ENCODE results near the gene TSPAN4.

Gene TSPAN4

GRCh38 chr11:883527-883926 lies 40.9 kb downstream of the TSPAN4 start:
- Mint-ChIP-seq H3K4me1 (ENCODE audit: low read depth in 2 of 2) (peaks cover 0 to 2% of the 10 kb centered on the region in 2 donors), H3K27me3 (no peaks in the 10 kb centered on the region), H3K27ac (no peak overlapping the region), H3K36me3 (ENCODE audit: insufficient read depth) (peaks cover 18% of the 10 kb centered on the region), H3K9me3 (no peaks in the 10 kb centered on the region), H3K4me3 (no peak overlapping the region)
- ATAC-seq (replicated peaks) (no peak), DNase-seq (no peak)

- peaks cover 0 to 2% of the 10 kb centered on the region in 2 donors for H3K4me1 Mint-ChIP-seq (ENCODE audit: low read depth in 2 of 2)
- no peak overlapping the region for H3K4me3 Mint-ChIP-seq
- ATAC-seq (replicated peaks), result no peak
- no peaks in the 10 kb centered on the region for H3K27me3 Mint-ChIP-seq
- H3K36me3 Mint-ChIP-seq (ENCODE audit: insufficient read depth), result peaks cover 18% of the 10 kb centered on the region
- H3K9me3 Mint-ChIP-seq, result no peaks in the 10 kb centered on the region
- H3K27ac Mint-ChIP-seq, result peak overlapping the region in 1 of 2 donors; percentile 80
- no peak for DNase-seq
Observed at GRCh38 chr11:884578-885070, 42.0 kb downstream of the TSPAN4 start.

GRCh38 chr11:886568-886967 lies 43.9 kb downstream of the TSPAN4 start:
- DNase-seq (no peak), ATAC-seq (replicated peaks) (no peak)
- Mint-ChIP-seq H3K27ac (no peak overlapping the region), H3K4me3 (no peak overlapping the region), H3K27me3 (no peaks in the 10 kb centered on the region), H3K9me3 (no peaks in the 10 kb centered on the region), H3K36me3 (ENCODE audit: insufficient read depth) (peaks cover 15% of the 10 kb centered on the region), H3K4me1 (ENCODE audit: low read depth in 2 of 2) (peaks cover 0 to 5% of the 10 kb centered on the region in 2 donors)

- Mint-ChIP-seq H3K9me3 (no peaks in the 10 kb centered on the region), H3K27me3 (no peaks in the 10 kb centered on the region), H3K27ac (peak overlapping the region in 1 of 2 donors; percentile 41), H3K4me1 (ENCODE audit: low read depth in 2 of 2) (peaks cover 0 to 5% of the 10 kb centered on the region in 2 donors), H3K36me3 (ENCODE audit: insufficient read depth) (peaks cover 10% of the 10 kb centered on the region), H3K4me3 (no peak overlapping the region)
- ATAC-seq (replicated peaks) (no peak), DNase-seq (no peak)
Observed at GRCh38 chr11:887589-887988, 44.9 kb downstream of the TSPAN4 start.

GRCh38 chr11:888310-889212 lies 45.9 kb downstream of the TSPAN4 start:
- Mint-ChIP-seq H3K36me3 (ENCODE audit: insufficient read depth) (peaks cover 10% of the 10 kb centered on the region), H3K4me3 (no peak overlapping the region), H3K27ac (no peak overlapping the region), H3K27me3 (no peaks in the 10 kb centered on the region), H3K9me3 (no peaks in the 10 kb centered on the region), H3K4me1 (ENCODE audit: low read depth in 2 of 2) (peaks cover 0 to 5% of the 10 kb centered on the region in 2 donors)
- ATAC-seq (replicated peaks), result no peak
- DNase-seq, result no peak

GRCh38 chr11:889257-889656 lies 46.6 kb downstream of the TSPAN4 start:
- Mint-ChIP-seq H3K4me3 (no peak overlapping the region), H3K36me3 (ENCODE audit: insufficient read depth) (peaks cover 10% of the 10 kb centered on the region), H3K9me3 (no peaks in the 10 kb centered on the region), H3K27me3 (no peaks in the 10 kb centered on the region), H3K27ac (peak overlapping the region in 1 of 2 donors; percentile 33), H3K4me1 (ENCODE audit: low read depth in 2 of 2) (peaks cover 0 to 5% of the 10 kb centered on the region in 2 donors)
- ATAC-seq (replicated peaks) (no peak), DNase-seq (no peak)

- Mint-ChIP-seq H3K4me1 (ENCODE audit: low read depth in 2 of 2) (peaks cover 0 to 5% of the 10 kb centered on the region in 2 donors), H3K27ac (peak overlapping the region in 1 of 2 donors; percentile 33), H3K36me3 (ENCODE audit: insufficient read depth) (peaks cover 10% of the 10 kb centered on the region), H3K4me3 (no peak overlapping the region), H3K27me3 (no peaks in the 10 kb centered on the region), H3K9me3 (no peaks in the 10 kb centered on the region)
- no peak for ATAC-seq (replicated peaks)
- DNase-seq, result no peak
Observed at GRCh38 chr11:889687-890475, 47.2 kb downstream of the TSPAN4 start.

GRCh38 chr11:890794-891540 lies 48.3 kb downstream of the TSPAN4 start:
- DNase-seq, result no peak
- ATAC-seq (replicated peaks), result no peak
- peaks cover 0 to 4% of the 10 kb centered on the region in 2 donors for H3K4me1 Mint-ChIP-seq (ENCODE audit: low read depth in 2 of 2)
- peaks cover 6% of the 10 kb centered on the region for H3K36me3 Mint-ChIP-seq (ENCODE audit: insufficient read depth)
- no peak overlapping the region for H3K4me3 Mint-ChIP-seq
- no peak overlapping the region for H3K27ac Mint-ChIP-seq
- H3K9me3 Mint-ChIP-seq, result no peaks in the 10 kb centered on the region
- no peaks in the 10 kb centered on the region for H3K27me3 Mint-ChIP-seq

GRCh38 chr11:893008-893654 lies 50.5 kb downstream of the TSPAN4 start:
- Mint-ChIP-seq H3K9me3 (no peaks in the 10 kb centered on the region), H3K27me3 (no peaks in the 10 kb centered on the region), H3K4me3 (no peak overlapping the region), H3K27ac (no peak overlapping the region), H3K4me1 (ENCODE audit: low read depth in 2 of 2) (peaks cover 0 to 4% of the 10 kb centered on the region in 2 donors), H3K36me3 (ENCODE audit: insufficient read depth) (no peaks in the 10 kb centered on the region)
- no peak for ATAC-seq (replicated peaks)
- no peak for DNase-seq

- no peak for ATAC-seq (replicated peaks)
- DNase-seq, result no peak
- Mint-ChIP-seq H3K4me3 (no peak overlapping the region), H3K27ac (no peak overlapping the region), H3K27me3 (no peaks in the 10 kb centered on the region), H3K9me3 (no peaks in the 10 kb centered on the region), H3K4me1 (ENCODE audit: low read depth in 2 of 2) (peaks cover 0 to 4% of the 10 kb centered on the region in 2 donors), H3K36me3 (ENCODE audit: insufficient read depth) (peaks cover 4% of the 10 kb centered on the region)
Observed at GRCh38 chr11:894575-895201, 52.0 kb downstream of the TSPAN4 start.

- H3K4me1 Mint-ChIP-seq (ENCODE audit: low read depth in 2 of 2), result peaks cover 0 to 4% of the 10 kb centered on the region in 2 donors
- H3K36me3 Mint-ChIP-seq (ENCODE audit: insufficient read depth), result peaks cover 6% of the 10 kb centered on the region
- peak overlapping the region; percentile 55 to 72 for H3K27ac Mint-ChIP-seq
- no peaks in the 10 kb centered on the region for H3K9me3 Mint-ChIP-seq
- no peaks in the 10 kb centered on the region for H3K27me3 Mint-ChIP-seq
- DNase-seq (no peak), ATAC-seq (replicated peaks) (no peak)
- H3K4me3 Mint-ChIP-seq, result no peak overlapping the region
Observed at GRCh38 chr11:895331-896110, 52.9 kb downstream of the TSPAN4 start.

Measured in effector memory CD8-positive, alpha-beta T cell (primary cell).